Naive thymus-derived CD4-positive, alpha-beta T cell (primary cell): ENCODE results near the gene FBXO27. TPM values are rescaled to one million over a fixed set of nuclear protein-coding genes. Genes with fewer than 3 reads are reported as not detected.

ENCODE experiments used
- ATAC-seq: fragments of 150-1000 bp; cut with Tn5 transposase; 2 replicates; pipeline ENCODE4 v1.10.0; 2021; ENCODE audit warnings: mild to moderate bottlenecking, moderate library complexity
- CTCF ChIA-PET: fragments of 350-600 bp; sonication (Branson Sonifier 250); formaldehyde crosslinking; loops from one replicate; lab custom pipeline; 2021; ENCODE audit warnings: antibody characterized with exemption; lab: Charles Lee
- POLR2A ChIA-PET: fragments of 350-600 bp; sonication (Branson Sonifier 250); formaldehyde crosslinking; loops from one replicate; lab custom pipeline; 2021; ENCODE audit warnings: antibody characterized with exemption, inconsistent platforms; lab: Charles Lee
- DNase-seq, 9 donors: peaks; one replicate each; pipeline versions ENCODE4 v3.0.0 to v3.0.0-alpha.2; 2020 to 2022; ENCODE audit warnings: mixed read lengths in 1 of 9
- H3K27ac ChIP-seq: one replicate; pipeline ENCODE4 v1.7.0; 2013; ENCODE audit warnings: mild to moderate bottlenecking, low read depth, low read length, moderate library complexity
- H3K27me3 ChIP-seq, 2 donors: one replicate each; pipeline ENCODE4 v1.7.0; 2013; ENCODE audit warnings: low read length in 2 of 2, mild to moderate bottlenecking in 2 of 2, moderate library complexity in 2 of 2; ENCODE audit not compliant: control insufficient read depth in 2 of 2, insufficient read depth in 2 of 2
- H3K36me3 ChIP-seq, 3 experiments: 1 replicate in 2 of 3; 2 replicates in 1 of 3; pipeline ENCODE4 v1.7.0; 2013; ENCODE audit warnings: low read length in 3 of 3, mild to moderate bottlenecking in 3 of 3, moderate library complexity in 1 of 3; ENCODE audit not compliant: insufficient read depth in 3 of 3, control insufficient read depth in 2 of 3
- H3K4me1 ChIP-seq, 2 donors: one replicate each; pipeline ENCODE4 v1.7.0; 2013; ENCODE audit warnings: low read length in 2 of 2, mild to moderate bottlenecking in 2 of 2, moderate library complexity in 1 of 2; ENCODE audit not compliant: control insufficient read depth in 2 of 2, insufficient read depth in 2 of 2
- H3K4me3 ChIP-seq: 2 replicates; pipeline ENCODE4 v1.7.0; 2013; ENCODE audit warnings: mild to moderate bottlenecking, low read length
- H3K9me3 ChIP-seq, 3 experiments: 1 replicate in 2 of 3; 2 replicates in 1 of 3; pipeline ENCODE4 v1.7.0; 2013; ENCODE audit warnings: low read length in 3 of 3; ENCODE audit not compliant: control insufficient read depth in 2 of 3
- H3K27ac Mint-ChIP-seq, 9 donors: one replicate each; pipeline ENCODE4 v1.8.0; 2020 to 2022; ENCODE audit warnings: mixed read lengths in 9 of 9, mild to moderate bottlenecking in 8 of 9, moderate library complexity in 5 of 9, inconsistent platforms in 2 of 9
- H3K27me3 Mint-ChIP-seq, 5 donors: one replicate each; pipeline ENCODE4 v1.8.0; 2021 to 2022; ENCODE audit warnings: mixed read lengths in 5 of 5, mild to moderate bottlenecking in 1 of 5
- H3K36me3 Mint-ChIP-seq, 5 donors: one replicate each; pipeline ENCODE4 v1.8.0; 2020 to 2022; ENCODE audit warnings: mixed read lengths in 5 of 5, mild to moderate bottlenecking in 3 of 5, inconsistent platforms in 1 of 5
- H3K4me1 Mint-ChIP-seq, 7 donors: one replicate each; pipeline ENCODE4 v1.8.0; 2020 to 2022; ENCODE audit warnings: mixed read lengths in 7 of 7, mild to moderate bottlenecking in 3 of 7, inconsistent platforms in 1 of 7
- H3K4me3 Mint-ChIP-seq, 10 donors: one replicate each; pipeline ENCODE4 v1.8.0; 2020 to 2022; ENCODE audit warnings: mild to moderate bottlenecking in 10 of 10, mixed read lengths in 10 of 10, moderate library complexity in 6 of 10, inconsistent platforms in 2 of 10
- H3K9me3 Mint-ChIP-seq, 11 donors: one replicate each; pipeline ENCODE4 v1.8.0; 2020 to 2022; ENCODE audit warnings: mixed read lengths in 11 of 11, mild to moderate bottlenecking in 4 of 11, inconsistent platforms in 1 of 11, moderate library complexity in 1 of 11
- intact Hi-C, 2 donors: fragments of 100-400 bp; cut with micrococcal nuclease; formaldehyde crosslinking; loops; one replicate each; pipeline ENCODE4 v1.15.1; 2023
- polyA plus RNA-seq, 2 donors: library from polyadenylated mRNA; unstranded; fragments of 300-500 nt; fragmentation: Illumina TruSeq; gene quantifications; one replicate each; pipeline ENCODE4 v1.2.3, GENCODE V29; 2021
- total RNA-seq, 6 experiments: library from RNA in 5 of 6; stranded (reverse) in 5 of 6; gene quantifications; 1 replicate in 5 of 6; 2 replicates in 1 of 6; pipeline ENCODE4 v1.2.3 and lab custom pipeline; 2021 to 2026

Gene FBXO27
- total and polyA plus RNA-seq, 7 experiments from 2014 or later = 0.35 to 0.48 (median 0.39) TPM; not detected in 4

DNA sequence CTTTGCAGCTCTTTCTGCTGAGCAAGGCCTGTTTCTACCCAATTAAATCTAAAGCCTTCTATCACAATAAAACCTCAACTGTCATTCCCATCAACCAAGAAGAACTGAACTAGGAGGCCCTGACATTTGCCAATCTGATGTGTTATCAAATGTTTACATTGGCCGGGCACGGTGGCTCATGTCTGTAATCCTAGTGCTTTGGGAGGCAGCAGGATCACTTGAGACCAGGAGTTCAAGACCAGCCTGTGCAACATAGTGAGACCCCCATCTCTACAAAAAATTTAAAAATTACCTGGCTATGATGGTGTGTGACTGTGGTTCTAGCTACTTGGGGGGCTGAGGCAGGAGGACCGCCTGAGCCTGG is 54.0 kb downstream of the FBXO27 start:
- no peak overlapping the region for H3K4me3 Mint-ChIP-seq
- H3K9me3 Mint-ChIP-seq = peaks cover 0 to 10% (median 4%) of the 10 kb centered on the region in 11 donors
- CTCF ChIA-PET = no interaction called here
- DNase-seq = no peak
- H3K27me3 ChIP-seq = no peaks in the 10 kb centered on the region
- no peak overlapping the region for H3K27ac ChIP-seq
- POLR2A ChIA-PET = no interaction called here
- no peak for ATAC-seq
- intact Hi-C loops = no loop called here
- peaks cover 0 to 7% (median 0%) of the 10 kb centered on the region in 5 donors for H3K36me3 Mint-ChIP-seq
- no peaks in the 10 kb centered on the region for H3K9me3 ChIP-seq
- no peaks in the 10 kb centered on the region for H3K36me3 ChIP-seq
- peaks cover 6 to 24% (median 12%) of the 10 kb centered on the region in 7 donors for H3K4me1 Mint-ChIP-seq
- H3K27ac Mint-ChIP-seq = no peak overlapping the region
- H3K4me3 ChIP-seq = no peak overlapping the region
- H3K27me3 Mint-ChIP-seq = peaks cover 24 to 47% (median 38%) of the 10 kb centered on the region in 5 donors
- no peaks in the 10 kb centered on the region for H3K4me1 ChIP-seq

DNA sequence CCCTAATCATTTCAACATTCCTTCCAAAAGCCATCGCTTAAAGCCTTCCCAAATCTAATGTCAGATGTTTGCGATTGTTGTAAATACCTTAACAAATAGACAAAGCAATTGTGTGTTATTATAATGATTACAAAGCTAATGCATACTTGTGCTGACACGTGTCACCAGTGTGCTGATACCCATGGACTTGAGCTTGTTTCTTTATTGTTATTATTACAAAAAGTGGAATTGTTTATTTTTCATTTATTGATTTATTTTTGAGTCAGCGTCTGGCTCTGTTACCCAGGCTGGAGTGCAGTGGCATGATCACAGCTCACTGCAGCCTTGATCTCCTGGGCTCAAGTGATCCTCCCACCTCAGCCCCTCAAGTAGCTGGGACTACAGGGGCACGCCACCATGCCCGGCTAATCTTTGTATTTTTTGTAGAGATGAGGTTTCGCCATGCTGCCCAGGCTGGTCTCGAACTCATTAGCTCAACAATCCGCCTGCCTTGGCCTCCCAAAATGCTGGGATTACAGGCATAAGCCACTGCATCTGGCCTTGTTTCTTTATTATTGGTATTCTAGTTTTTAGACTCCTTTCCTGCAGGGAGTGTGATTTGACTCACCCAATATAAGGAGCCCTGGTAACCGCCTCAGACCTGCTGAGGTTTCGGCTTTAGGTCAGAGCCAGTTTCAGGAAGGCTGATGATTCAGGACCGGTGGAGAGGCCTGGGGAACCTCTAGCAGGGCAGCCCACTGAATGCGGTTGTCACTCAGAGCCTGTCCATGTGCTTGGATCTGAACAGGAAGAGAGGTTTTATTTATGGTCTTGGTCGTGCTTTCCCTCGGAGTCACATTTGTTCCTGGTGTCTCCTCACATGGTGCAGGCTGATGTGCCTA is 54.7 kb downstream of the FBXO27 start:
- H3K4me1 ChIP-seq = no peaks in the 10 kb centered on the region
- no peak overlapping the region for H3K27ac ChIP-seq
- Mint-ChIP-seq H3K27ac (no peak overlapping the region), H3K9me3 (peaks cover 0 to 10% (median 4%) of the 10 kb centered on the region in 11 donors), H3K36me3 (peaks cover 0 to 7% (median 0%) of the 10 kb centered on the region in 5 donors), H3K27me3 (peaks cover 26 to 47% (median 38%) of the 10 kb centered on the region in 5 donors), H3K4me3 (no peak overlapping the region), H3K4me1 (peaks cover 6 to 24% (median 12%) of the 10 kb centered on the region in 7 donors)
- H3K9me3 ChIP-seq = no peaks in the 10 kb centered on the region
- DNase-seq = peak in 1 of 9 donors; percentile 61
- intact Hi-C loops = no loop called here
- ChIA-PET CTCF (no interaction called here), POLR2A (interaction anchor here (0.6 kb wide), 1 partner anchor 111 kb away, joined by 3 read pairs; no protein-coding TSS in a partner anchor)
- H3K36me3 ChIP-seq = no peaks in the 10 kb centered on the region
- no peaks in the 10 kb centered on the region for H3K27me3 ChIP-seq
- H3K4me3 ChIP-seq = no peak overlapping the region
- ATAC-seq = no peak

- Mint-ChIP-seq H3K4me3 (peak overlapping the region in 8 of 10 donors; percentile 21 to 76 (median 51)), H3K9me3 (peaks cover 0 to 8% (median 4%) of the 10 kb centered on the region in 11 donors), H3K27me3 (peaks cover 29 to 42% (median 38%) of the 10 kb centered on the region in 5 donors), H3K36me3 (peaks cover 0 to 7% (median 0%) of the 10 kb centered on the region in 5 donors), H3K4me1 (peaks cover 6 to 24% (median 12%) of the 10 kb centered on the region in 7 donors), H3K27ac (no peak overlapping the region)
- DNase-seq (no peak), ATAC-seq (no peak)
- ChIA-PET POLR2A (no interaction called here), CTCF (no interaction called here)
- H3K27ac ChIP-seq = no peak overlapping the region
- H3K27me3 ChIP-seq = no peaks in the 10 kb centered on the region
- H3K9me3 ChIP-seq = no peaks in the 10 kb centered on the region
- H3K4me1 ChIP-seq = no peaks in the 10 kb centered on the region
- H3K36me3 ChIP-seq = no peaks in the 10 kb centered on the region
- intact Hi-C loops = no loop called here
- H3K4me3 ChIP-seq = no peak overlapping the region
These were observed 56.5 kb downstream of the FBXO27 start for GRCh38 chr19:38975861-38976271.

- Mint-ChIP-seq H3K36me3 (peaks cover 0 to 7% (median 0%) of the 10 kb centered on the region in 5 donors), H3K27ac (peak within 1 kb of the TSS in 1 of 9 donors; percentile 65), H3K4me3 (peak within 1 kb of the TSS in 9 of 10 donors; percentile 2 to 76 (median 52)), H3K27me3 (peaks cover 29 to 42% (median 39%) of the 10 kb centered on the region in 5 donors), H3K9me3 (peaks cover 0 to 4% (median under 1%) of the 10 kb centered on the region in 11 donors), H3K4me1 (peaks cover 6 to 24% (median 12%) of the 10 kb centered on the region in 7 donors)
- Histone ChIP-seq H3K27me3 (no peaks in the 10 kb centered on the region), H3K4me3 (no peak within 1 kb of the TSS), H3K9me3 (no peaks in the 10 kb centered on the region), H3K27ac (no peak within 1 kb of the TSS), H3K36me3 (no peaks in the 10 kb centered on the region), H3K4me1 (no peaks in the 10 kb centered on the region)
- ChIA-PET POLR2A (no interaction called here), CTCF (no interaction called here)
- ATAC-seq = no peak
- DNase-seq = peak in 2 of 9 donors; percentile 7 to 22
- intact Hi-C loops = no loop called here
These were observed 57.0 kb downstream of the FBXO27 start, which contains the start of gene FBXO17 for GRCh38 chr19:38975214-38975860. FBXO17 (minus strand) TSS chr19:38975742; CDS start chr19:38950319, 25,423 bp downstream.

- no peaks in the 10 kb centered on the region for H3K36me3 ChIP-seq
- CTCF ChIA-PET = no interaction called here
- H3K4me3 Mint-ChIP-seq = peak overlapping the region in 8 of 10 donors; percentile 15 to 70 (median 40)
These were observed 57.6 kb downstream of the FBXO27 start for GRCh38 chr19:38974624-38975213.

More at GRCh38 chr19:38974624-38975213, 57.6 kb downstream of the FBXO27 start:
- POLR2A ChIA-PET = interaction anchor here (0.6 kb wide), 1 partner anchor 12 kb away, joined by 5 read pairs; no protein-coding TSS in a partner anchor
- DNase-seq = no peak
- H3K9me3 ChIP-seq = no peaks in the 10 kb centered on the region
- intact Hi-C loops = no loop called here
- ATAC-seq = no peak
- Mint-ChIP-seq H3K4me1 (peaks cover 6 to 24% (median 12%) of the 10 kb centered on the region in 7 donors), H3K36me3 (peaks cover 0 to 7% (median 0%) of the 10 kb centered on the region in 5 donors), H3K27ac (peak overlapping the region in 1 of 9 donors; percentile 65), H3K9me3 (peaks cover 0 to 4% (median 0%) of the 10 kb centered on the region in 11 donors), H3K27me3 (peaks cover 29 to 42% (median 39%) of the 10 kb centered on the region in 5 donors)
- no peak overlapping the region for H3K4me3 ChIP-seq
- no peak overlapping the region for H3K27ac ChIP-seq
- H3K27me3 ChIP-seq = no peaks in the 10 kb centered on the region
- no peaks in the 10 kb centered on the region for H3K4me1 ChIP-seq
